Measurements from ENCODE around the gene LBR.

LBR gene

GRCh38 chr1:225462714-225463574, 35.1 kb upstream of the LBR start:
- DNase-seq: peak; percentile 83

DNA sequence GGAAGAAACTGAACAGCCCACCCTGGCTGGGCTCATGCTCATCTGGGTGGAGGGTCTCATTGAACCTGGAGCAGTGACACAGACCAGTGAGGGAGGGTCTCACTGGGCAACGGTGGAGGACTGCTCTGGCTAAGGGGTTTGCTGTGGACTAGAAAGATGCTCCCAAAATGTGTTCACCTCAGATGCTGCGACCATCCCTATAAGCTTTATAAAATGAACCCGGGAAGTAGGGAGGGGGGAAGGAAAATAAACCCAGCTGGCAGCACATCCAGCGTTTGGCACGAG, 34.5 kb upstream of the LBR start:
- no peak for DNase-seq

- no peak for DNase-seq
Observed at GRCh38 chr1:225461533-225462428, 33.9 kb upstream of the LBR start.

DNA sequence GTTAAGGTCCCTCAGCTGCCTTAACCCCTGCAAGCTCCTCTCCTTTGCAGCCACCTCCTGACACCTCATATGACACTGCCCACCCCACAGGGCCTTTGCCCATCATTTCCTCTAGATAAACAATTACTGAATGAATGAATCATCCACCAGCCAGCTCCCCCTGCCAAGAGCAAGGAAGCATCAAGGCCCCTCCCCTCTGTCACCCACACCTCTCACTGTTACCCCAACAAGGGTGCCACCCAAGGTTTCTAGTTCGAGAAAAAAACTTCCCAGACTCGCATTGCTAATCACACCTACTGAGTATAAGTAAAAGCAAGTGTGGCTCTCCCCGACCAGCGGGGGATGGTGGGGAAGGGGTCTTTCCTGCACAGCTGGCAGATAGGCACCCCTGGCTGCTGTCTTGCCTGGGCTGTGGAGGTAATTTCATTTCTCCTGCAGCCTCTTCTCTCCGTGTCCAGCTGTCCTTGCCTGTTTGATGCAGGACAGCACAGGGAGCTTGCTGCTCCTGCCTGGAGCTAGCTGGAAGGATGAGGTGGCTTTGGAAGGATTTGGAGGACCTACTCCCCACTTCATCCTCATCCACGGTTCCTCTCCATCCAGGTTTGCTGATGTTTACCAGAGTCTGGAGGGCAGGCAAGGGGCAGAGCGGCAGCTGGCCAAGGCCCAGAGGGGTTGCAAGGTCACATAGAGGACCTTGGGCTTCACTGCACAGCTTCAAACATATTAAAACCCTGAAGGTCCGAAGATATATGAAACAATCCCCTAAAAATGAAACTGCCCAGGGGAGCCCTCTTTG, 33.1 kb upstream of the LBR start:
- no peak for DNase-seq

- DNase-seq: no peak
Observed at GRCh38 chr1:225460021-225460736, 32.3 kb upstream of the LBR start.

DNA sequence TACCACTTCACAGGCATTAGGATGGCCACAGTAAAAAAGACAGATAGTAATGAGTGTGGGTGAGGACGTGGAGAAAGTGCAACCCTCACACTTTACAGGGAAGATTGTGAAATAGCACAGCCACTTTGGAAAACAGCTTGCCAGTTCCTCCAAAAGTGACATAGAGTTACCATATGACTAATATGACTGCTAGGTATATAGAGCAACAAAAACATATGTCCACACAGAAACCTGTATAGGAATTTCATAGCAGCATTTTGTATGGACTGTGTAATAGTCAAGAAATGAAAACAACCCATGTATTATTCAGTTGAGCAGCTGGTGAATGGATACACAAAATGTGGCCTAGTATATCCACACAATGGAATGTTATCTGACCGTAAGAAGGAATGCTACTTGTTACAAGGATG, 30.4 kb upstream of the LBR start:
- no peak for DNase-seq

GRCh38 chr1:225454733-225455132, 26.9 kb upstream of the LBR start:
- peak; percentile 60 for DNase-seq

- DNase-seq: peak; percentile 93
Observed at GRCh38 chr1:225453797-225454648, 26.2 kb upstream of the LBR start.

DNA sequence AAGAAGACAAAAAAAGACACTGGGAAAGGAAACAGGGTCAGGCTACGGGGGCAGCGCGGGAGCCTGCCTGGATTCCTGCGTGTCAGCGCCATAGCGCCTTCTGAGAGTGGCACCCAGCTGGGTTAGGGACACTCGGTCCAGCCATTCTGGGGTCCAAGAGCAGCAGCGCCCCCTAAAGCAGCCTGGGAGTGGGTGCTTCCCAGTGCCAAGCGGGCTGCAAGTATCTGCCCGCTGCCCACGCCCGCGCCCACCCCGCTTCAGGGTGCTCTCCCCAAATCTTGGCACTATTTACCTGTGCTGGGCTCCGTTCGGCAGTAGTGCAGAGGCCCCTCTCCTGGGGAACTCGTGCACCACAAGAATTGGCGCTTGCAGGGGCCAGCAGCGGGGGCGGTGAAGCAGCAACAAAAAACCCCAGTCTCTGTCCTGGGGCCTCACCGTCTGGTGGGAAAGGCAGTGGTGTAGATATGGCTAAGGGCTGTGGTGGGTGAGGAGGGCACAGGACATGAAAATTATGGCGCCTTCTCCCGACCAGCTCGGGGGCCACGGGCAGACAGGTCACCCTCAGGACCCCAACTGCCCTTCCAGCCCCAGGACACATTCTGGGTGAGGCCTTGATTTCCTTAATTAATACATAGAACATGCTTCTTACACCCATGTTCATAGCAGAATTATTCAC, 24.1 kb upstream of the LBR start:
- no peak for DNase-seq

DNA sequence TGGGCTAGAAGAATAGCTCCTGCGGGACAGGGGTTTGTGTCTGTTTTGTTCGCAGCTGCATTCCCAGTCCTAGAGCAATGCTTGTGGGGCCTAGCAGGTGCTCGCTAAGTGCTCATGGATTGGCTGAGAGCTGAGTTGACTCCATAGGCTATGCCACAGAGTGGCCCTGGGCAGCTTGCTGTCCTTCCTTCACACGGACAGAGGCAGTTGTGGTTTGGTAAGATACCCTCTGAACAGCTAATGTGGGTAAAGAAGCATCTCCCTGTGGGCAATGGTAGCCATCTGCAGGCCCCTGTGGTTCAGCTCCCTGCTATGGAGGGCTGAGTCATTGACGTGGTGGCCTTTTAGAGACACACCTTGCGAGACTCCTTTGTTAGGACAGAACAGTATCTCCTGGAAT, 23.5 kb upstream of the LBR start:
- no peak for DNase-seq

- no peak for DNase-seq
Observed at GRCh38 chr1:225450491-225451191, 22.8 kb upstream of the LBR start.

- no peak for DNase-seq
Observed at GRCh38 chr1:225449774-225450173, 21.9 kb upstream of the LBR start.

DNA sequence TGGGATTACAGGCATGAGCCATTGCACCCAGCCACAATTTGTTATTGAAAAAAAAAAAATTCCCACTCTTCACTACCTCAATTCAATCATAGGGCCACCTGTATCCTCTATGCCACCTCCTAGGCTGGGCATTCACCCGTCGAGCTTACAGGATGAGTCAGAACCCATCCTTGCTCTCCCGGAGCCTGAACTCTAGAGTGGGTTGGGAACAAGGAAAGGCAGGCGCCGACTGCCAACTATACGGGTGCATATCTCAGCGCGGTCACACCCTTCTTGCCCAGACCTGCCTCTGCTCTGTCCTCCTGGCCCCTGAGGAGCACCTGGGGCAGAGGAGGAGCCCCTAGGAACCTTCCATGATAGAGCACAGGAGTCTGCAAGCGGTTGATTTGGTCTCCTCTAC, 21.4 kb upstream of the LBR start:
- no peak for DNase-seq

- no peak for DNase-seq
Observed at GRCh38 chr1:225448146-225448805, 20.4 kb upstream of the LBR start.

GRCh38 chr1:225447650-225448089, 19.8 kb upstream of the LBR start:
- no peak for DNase-seq

- DNase-seq: no peak
Observed at GRCh38 chr1:225446981-225447615, 19.3 kb upstream of the LBR start.

GRCh38 chr1:225446595-225446960, 18.7 kb upstream of the LBR start:
- DNase-seq: no peak

- no peak for DNase-seq
Observed at GRCh38 chr1:225445639-225446594, 18.1 kb upstream of the LBR start.

All from NCI-H345 (cell line).